HEK293T (cell line): Measurements from ENCODE around the gene TNFAIP8.

Experiments used
- ARNT ChIP-seq: fragments of 450-650 bp; IDR thresholded peaks from 2 replicates; pipeline ENCODE4 v1.6.1; 2017; ENCODE audit warnings: mild to moderate bottlenecking
- BHLHE40 ChIP-seq: fragments of 450-650 bp; IDR thresholded peaks from 2 replicates; pipeline ENCODE4 v1.6.1; 2016; ENCODE audit warnings: mild to moderate bottlenecking, moderate library complexity, borderline replicate concordance
- ELF4 ChIP-seq: fragments of 450-650 bp; IDR thresholded peaks from 2 replicates; pipeline ENCODE4 v1.6.1; 2017; ENCODE audit warnings: antibody characterized with exemption
- FOXA1 ChIP-seq: fragments of 450-650 bp; IDR thresholded peaks from 2 replicates; pipeline ENCODE4 v1.6.1; 2016; ENCODE audit warnings: mild to moderate bottlenecking
- FOXK2 ChIP-seq: fragments of 450-650 bp; IDR thresholded peaks from 2 replicates; pipeline ENCODE4 v1.6.1; 2016; ENCODE audit warnings: mild to moderate bottlenecking
- FOXM1 ChIP-seq: fragments of 450-650 bp; IDR thresholded peaks from 2 replicates; pipeline ENCODE4 v1.6.1; 2017; ENCODE audit warnings: mild to moderate bottlenecking, borderline replicate concordance
- NFRKB ChIP-seq: fragments of 450-650 bp; IDR thresholded peaks from 2 replicates; pipeline ENCODE4 v1.6.1; 2016; ENCODE audit warnings: mild to moderate bottlenecking, moderate library complexity
- SP1 ChIP-seq: fragments of 450-650 bp; IDR thresholded peaks from 2 replicates; pipeline ENCODE4 v1.6.1; 2017
- SUZ12 ChIP-seq: fragments of 450-650 bp; IDR thresholded peaks from 2 replicates; pipeline ENCODE4 v1.6.1; 2016; ENCODE audit warnings: mild to moderate bottlenecking
- TARDBP ChIP-seq: fragments of 450-650 bp; IDR thresholded peaks from 2 replicates; pipeline ENCODE4 v1.6.1; 2016
- ZNF384 ChIP-seq: fragments of 450-650 bp; IDR thresholded peaks from 2 replicates; pipeline ENCODE4 v1.6.1; 2016

DNA sequence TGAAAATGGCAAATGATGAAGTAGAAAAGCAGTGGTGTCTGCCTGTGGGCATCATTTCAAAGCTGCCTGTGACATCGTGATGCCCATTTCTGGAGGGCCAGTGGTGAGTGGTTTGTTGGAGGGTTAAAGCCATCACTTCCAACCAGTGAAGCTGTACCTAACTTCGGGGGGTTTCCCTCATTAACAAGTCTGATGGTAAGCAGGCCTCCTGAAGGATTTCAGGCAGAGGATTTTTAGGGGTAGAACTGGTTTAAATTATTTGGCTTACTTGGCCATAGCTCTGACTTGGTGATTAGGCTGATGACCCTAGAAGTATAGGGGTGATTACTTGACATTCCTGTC is 10.7 kb downstream of the TNFAIP8 start:
- TF ChIP-seq NFRKB, result no peak
- TF ChIP-seq SP1, result no peak
- no peak for TF ChIP-seq FOXK2
- no peak for TF ChIP-seq TARDBP
- TF ChIP-seq FOXM1, result no peak
- no peak for TF ChIP-seq ZNF384
- no peak for TF ChIP-seq FOXA1
- TF ChIP-seq BHLHE40, result no peak
- no peak for TF ChIP-seq ARNT
- no peak for TF ChIP-seq SUZ12
- no peak for TF ChIP-seq ELF4
